HepG2 (cell line): ENCODE data around the gene SLCO4A1. TPM values are rescaled to one million over a fixed set of nuclear protein-coding genes. Genes with fewer than 3 reads are reported as not detected.

Source experiments
- ATAC-seq: fragments of 200-7000 bp; cut with Tn5 transposase; 3 replicates; pipeline ENCODE4 v1.9.1; 2020; ENCODE audit warnings: mild to moderate bottlenecking, moderate library complexity
- BruUV-seq: library from RNA; stranded (reverse); fragments of 400-500 nt; replicated peaks from 2 replicates; lab custom pipeline; 2021; lab: Mats Ljungman, UMichigan
- CTCF ChIA-PET: fragments of 300-600 bp; formaldehyde crosslinking; extraction: SDS; loops from one replicate; lab custom pipeline; 2021; ENCODE audit warnings: low total read pairs, inconsistent platforms, low intra/inter-chr PET ratio; lab: Yijun Ruan, JAX
- POLR2A ChIA-PET: fragments of 350-600 bp; sonication (Branson Sonifier 250); formaldehyde crosslinking; loops from one replicate; lab custom pipeline; 2020; ENCODE audit warnings: antibody characterized with exemption, inconsistent platforms; lab: Yijun Ruan, JAX
- DNase-seq: peaks from one replicate; pipeline ENCODE4 v3.0.0-alpha.2; 2015; ENCODE audit warnings: low spot score
- FAIRE-seq: peaks from 3 replicates; lab custom pipeline; 2011; peaks lifted over from hg19 to GRCh38; lab: Jason Lieb, UNC
- H2AFZ ChIP-seq: one replicate; pipeline ENCODE4 v1.6.1; 2011; ENCODE audit warnings: low read length, inconsistent platforms
- H3K27ac ChIP-seq: fragments of 300-600 bp; 3 replicates; pipeline ENCODE4 v1.8.0; 2011; ENCODE audit warnings: mixed run types, mild to moderate bottlenecking, mixed read lengths, low read length, inconsistent platforms; ENCODE audit not compliant: insufficient read depth; ENCODE audit errors: extremely low read length
- H3K27me3 ChIP-seq, 2 experiments: fragments of 200-600 bp in 1 of 2; 2 replicates in 1 of 2; 3 replicates in 1 of 2; pipeline versions ENCODE4 v1.6.0 to v1.8.0; 2011; ENCODE audit warnings: low read length in 2 of 2, mild to moderate bottlenecking in 2 of 2, moderate library complexity in 2 of 2, inconsistent platforms in 1 of 2; ENCODE audit not compliant: insufficient read depth in 2 of 2, control insufficient read depth in 1 of 2
- H3K36me3 ChIP-seq, 2 experiments: fragments of 200-600 bp in 1 of 2; replicated peaks in 1 of 2; 2 replicates in 1 of 2; 3 replicates in 1 of 2; pipeline versions ENCODE4 v1.5.1 to v1.8.0; 2011; ENCODE audit warnings: low read length in 2 of 2, inconsistent platforms in 1 of 2; ENCODE audit not compliant: insufficient read depth in 2 of 2, control insufficient read depth in 1 of 2
- H3K4me1 ChIP-seq: 2 replicates; pipeline ENCODE4 v1.5.1; 2012; ENCODE audit warnings: low read length, inconsistent platforms; ENCODE audit not compliant: insufficient read depth
- H3K4me2 ChIP-seq: 2 replicates; pipeline ENCODE4 v1.6.0; 2011; ENCODE audit warnings: low read depth, low read length, inconsistent platforms
- H3K4me3 ChIP-seq, 3 experiments: fragments of 200-600 bp in 1 of 3; sonication (generic), shearing (Covaris generic) in 1 of 3; replicated peaks in 1 of 3; 2 replicates each; pipeline ENCODE4 v1.5.1; 2011 to 2016; ENCODE audit warnings: low read length in 3 of 3, inconsistent platforms in 2 of 3, low read depth in 2 of 3, mild to moderate bottlenecking in 2 of 3, control low read depth in 1 of 3, mixed read lengths in 1 of 3; ENCODE audit not compliant: insufficient read depth in 1 of 3
- H3K79me2 ChIP-seq: one replicate; pipeline ENCODE4 v1.6.1; 2011; ENCODE audit warnings: low read length, inconsistent platforms; ENCODE audit not compliant: insufficient read depth
- H3K9ac ChIP-seq: 2 replicates; pipeline ENCODE4 v1.6.0; 2011; ENCODE audit warnings: mild to moderate bottlenecking, low read depth, low read length, inconsistent platforms; ENCODE audit not compliant: insufficient read depth
- H3K9me3 ChIP-seq: 2 replicates; pipeline ENCODE4 v1.5.1; 2012; ENCODE audit warnings: mild to moderate bottlenecking, low read length
- H4K20me1 ChIP-seq: 2 replicates; pipeline ENCODE4 v1.6.0; 2011; ENCODE audit warnings: inconsistent platforms, mild to moderate bottlenecking, low read length, moderate library complexity; ENCODE audit not compliant: insufficient read depth
- GABPB1 ChIP-seq: IDR thresholded peaks from 2 replicates; pipeline ENCODE4 v1.6.1; 2016; ENCODE audit warnings: mild to moderate bottlenecking, missing genetic modification reagents, moderate library complexity, missing compliant biosample characterization
- GRHL1 ChIP-seq: sonication (generic); formaldehyde crosslinking; conservative IDR thresholded peaks from 2 replicates; pipeline ENCODE4 v1.8.0; 2022; ENCODE audit warnings: missing genetic modification reagents
- HIC2 ChIP-seq: sonication (generic); formaldehyde crosslinking; IDR thresholded peaks from 2 replicates; pipeline ENCODE4 v1.9.0; 2022; ENCODE audit warnings: low read depth, missing genetic modification reagents
- JARID2 ChIP-seq: sonication (generic); formaldehyde crosslinking; IDR thresholded peaks from 2 replicates; pipeline ENCODE4 v1.8.1; 2023; ENCODE audit warnings: missing genetic modification reagents, inconsistent platforms; ENCODE audit not compliant: insufficient replicate concordance
- MYC ChIP-seq: sonication (generic); formaldehyde crosslinking; IDR thresholded peaks from 2 replicates; pipeline ENCODE4 v1.9.0; 2021; ENCODE audit warnings: missing genetic modification reagents, borderline replicate concordance
- POLR2G ChIP-seq: fragments of 200-400 bp; formaldehyde crosslinking; IDR thresholded peaks from 2 replicates; pipeline ENCODE4 v1.6.1; 2018; ENCODE audit warnings: mild to moderate bottlenecking, low read depth, low read length, moderate library complexity
- SRF ChIP-seq: IDR thresholded peaks from 2 replicates; pipeline ENCODE4 v1.6.1; 2011; ENCODE audit warnings: mild to moderate bottlenecking, low read depth, low read length, moderate library complexity
- SUZ12 ChIP-seq: fragments of 150-350 bp; IDR thresholded peaks from 2 replicates; pipeline ENCODE4 v1.6.1; 2014; ENCODE audit warnings: low read depth, low read length
- TEAD3 ChIP-seq: optimal IDR thresholded peaks from 2 replicates; pipeline ENCODE3; 2016; ENCODE audit warnings: borderline replicate concordance
- THAP8 ChIP-seq: sonication (generic); formaldehyde crosslinking; IDR thresholded peaks from 2 replicates; pipeline ENCODE4 v1.5.1; 2020; ENCODE audit warnings: missing genetic modification reagents, mild to moderate bottlenecking, borderline replicate concordance
- ZFP62 ChIP-seq: sonication (generic); formaldehyde crosslinking; IDR thresholded peaks from 2 replicates; pipeline ENCODE4 v1.4.0; 2020; ENCODE audit warnings: missing genetic modification reagents
- ZNF101 ChIP-seq: sonication (generic); formaldehyde crosslinking; IDR thresholded peaks from 2 replicates; pipeline ENCODE4 v1.4.0; 2020; ENCODE audit warnings: mild to moderate bottlenecking, low read depth, missing genetic modification reagents, borderline replicate concordance
- ZNF329 ChIP-seq: sonication (generic); formaldehyde crosslinking; IDR thresholded peaks from 2 replicates; pipeline ENCODE4 v1.9.0; 2021; ENCODE audit warnings: low read depth, mild to moderate bottlenecking, missing genetic modification reagents
- ZNF552 ChIP-seq: sonication (generic); formaldehyde crosslinking; IDR thresholded peaks from 2 replicates; pipeline ENCODE4 v1.9.0; 2022; ENCODE audit warnings: missing genetic modification reagents, mild to moderate bottlenecking, borderline replicate concordance
- ZNF564 ChIP-seq: sonication (generic); formaldehyde crosslinking; IDR thresholded peaks from 2 replicates; pipeline ENCODE4 v1.8.1; 2023; ENCODE audit warnings: mild to moderate bottlenecking, missing genetic modification reagents
- ZNF674 ChIP-seq: sonication (generic); formaldehyde crosslinking; IDR thresholded peaks from 2 replicates; pipeline ENCODE4 v1.5.0; 2020; ENCODE audit warnings: low read depth, mild to moderate bottlenecking, missing genetic modification reagents
- ZNF724P ChIP-seq: sonication (generic); formaldehyde crosslinking; IDR thresholded peaks from 2 replicates; pipeline ENCODE4 v1.8.0; 2022; ENCODE audit warnings: missing genetic modification reagents, borderline replicate concordance
- ZNF768 ChIP-seq: sonication (generic); formaldehyde crosslinking; IDR thresholded peaks from 2 replicates; pipeline ENCODE4 v1.4.0; 2020; ENCODE audit warnings: missing genetic modification reagents
- WGBS: methylation state at CpG from one replicate; pipeline ENCODE4 v1.1.6; 2017; ENCODE audit warnings: low lambda C conversion rate; 5-methylcytosine and 5-hydroxymethylcytosine counted together
- in situ Hi-C: cut with HindIII; loops from 2 replicates; pipeline ENCODE4 v1.10.0; 2017; ENCODE audit warnings: low pct_unique_long_range_greater_than_20kb; ENCODE audit not compliant: extremely low pct_ligation_motif_present
- intact Hi-C: fragments of 100-400 bp; cut with micrococcal nuclease; formaldehyde crosslinking; loops from one replicate; pipeline ENCODE4 v1.10.0; 2022; ENCODE audit not compliant: unreplicated experiment
- polyA plus RNA-seq, 8 experiments: library from polyadenylated mRNA; depleted of rRNA in 3 of 8; stranded (reverse) in 7 of 8; unstranded in 1 of 8; fragments of >200 nt; fragmentation: Illumina TruSeq in 4 of 8; extraction: Trizol in 4 of 8; gene quantifications; 2 replicates each; pipeline versions ENCODE4 v1.2.1 to v1.2.3, GENCODE V29; 2011 to 2016; ENCODE audit warnings: low read depth in 4 of 8, missing spikeins in 1 of 8, mixed read lengths in 1 of 8; ENCODE audit not compliant: insufficient read depth in 1 of 8
- total RNA-seq, 5 experiments: library from RNA; depleted of rRNA; stranded (reverse); fragments of >200 nt; fragmentation: Illumina TruSeq; extraction: Trizol; gene quantifications; 2 replicates each; pipeline ENCODE4 v1.2.3, GENCODE V29; 2016; ENCODE audit warnings: low read depth in 1 of 5

The SLCO4A1 gene
- total and polyA plus RNA-seq, 2 of the 13 experiments (the other 11 are each of a cell fraction or from before 2014, with no cell fraction given) = 55.5 to 112 TPM

GRCh38 chr20:62625516-62625915, 16.8 kb upstream of the SLCO4A1 start (continued):
- no peak for TF ChIP-seq GRHL1
- no peak for TF ChIP-seq ZFP62 (CRISPR knock-in tag)
- TF ChIP-seq JARID2 (CRISPR knock-in tag) = no peak
- no peak for TF ChIP-seq TEAD3 (CRISPR knock-in tag)
- TF ChIP-seq ZNF329 (CRISPR knock-in tag) = no peak
- TF ChIP-seq, all 625 proteins: peak for 4

GRCh38 chr20:62625921-62626547, 16.3 kb upstream of the SLCO4A1 start:
- ChIA-PET CTCF (no interaction called here), POLR2A (interaction anchor here (1.2 to 2.7 kb wide), 2 partner anchors 14 to 16 kb away, joined by 4 to 16 read pairs; partner anchors contain the start of gene SLCO4A1)
- FAIRE-seq = no peak
- H3K4me3 ChIP-seq = no peak overlapping the region
- peaks cover 64% of the 10 kb centered on the region for H3K4me1 ChIP-seq
- H3K27ac ChIP-seq = no peak overlapping the region
- no peak overlapping the region for H2AFZ ChIP-seq
- WGBS = 52% methylated on average over 16 of the region's 20 CpGs
- BruUV-seq = no TSS peak
- no peak overlapping the region for H3K9ac ChIP-seq
- no peaks in the 10 kb centered on the region for H3K9me3 ChIP-seq
- peaks cover 6 to 26% of the 10 kb centered on the region in 2 experiments for H3K27me3 ChIP-seq
- no peaks in the 10 kb centered on the region for H3K79me2 ChIP-seq
- no peaks in the 10 kb centered on the region for H3K36me3 ChIP-seq
- no peak for DNase-seq
- intact Hi-C loops = no loop called here
- no peak overlapping the region for H3K4me2 ChIP-seq
- ATAC-seq = no peak
- no peaks in the 10 kb centered on the region for H4K20me1 ChIP-seq
- in situ Hi-C loops = no loop called here
- no peak for TF ChIP-seq SRF
- TF ChIP-seq ZNF768 (CRISPR knock-in tag) = 0 out of 2 replicates have a peak, but pooled peaks have one; percentile 11
- TF ChIP-seq ZNF564 = no peak
- 0 out of 2 replicates have a peak, but pooled peaks have one; percentile 0 for TF ChIP-seq ZNF552
- no peak for TF ChIP-seq ZNF101 (CRISPR knock-in tag)
- TF ChIP-seq POLR2G = no peak
- TF ChIP-seq SUZ12 = no peak
- TF ChIP-seq GABPB1 = 0 out of 2 replicates have a peak, but pooled peaks have one; percentile 14
- TF ChIP-seq ZNF724P (CRISPR knock-in tag) = no peak
- TF ChIP-seq THAP8 (CRISPR knock-in tag) = no peak
- TF ChIP-seq MYC (CRISPR knock-in tag) = peak; percentile 37; the same call in 1 of the 2 replicates
- no peak for TF ChIP-seq ZNF674 (CRISPR knock-in tag)
- 0 out of 2 replicates have a peak, but pooled peaks have one; percentile 39 for TF ChIP-seq HIC2 (CRISPR knock-in tag)
